Iris pigment epithelial cell (primary cell): ENCODE measurements around the gene BCL6.
"Not testable (repeated sequence)": the region's sequence is repeated elsewhere in the genome, so short reads cannot be mapped to it uniquely, and the experiment has no call there.

Experiments
- DNase-seq: peaks from one replicate; pipeline ENCODE4 v3.0.0-alpha.2; 2011; ENCODE audit warnings: low read depth

Gene BCL6

GRCh38 chr3:187713504-187713903 is 31.8 kb downstream of the BCL6 start:
- DNase-seq: peak; percentile 73

GRCh38 chr3:187709155-187709554 is 36.1 kb downstream of the BCL6 start:
- DNase-seq: no peak

GRCh38 chr3:187708696-187709095 is 36.6 kb downstream of the BCL6 start:
- no peak for DNase-seq

- DNase-seq: no peak
These were observed 38.3 kb downstream of the BCL6 start for GRCh38 chr3:187706971-187707370.

GRCh38 chr3:187705164-187705563 is 40.1 kb downstream of the BCL6 start:
- no peak for DNase-seq

GRCh38 chr3:187702507-187703033 is 42.7 kb downstream of the BCL6 start, which contains the start of gene RTP2:
RTP2 (minus strand) TSS chr3:187702557; CDS start chr3:187702128, 429 bp downstream.
- peak; percentile 28 for DNase-seq

GRCh38 chr3:187700249-187700648 is 45.0 kb downstream of the BCL6 start:
- no peak for DNase-seq

GRCh38 chr3:187698499-187699399 is 46.5 kb downstream of the BCL6 start:
- DNase-seq: no peak

GRCh38 chr3:187696021-187696420 is 49.2 kb downstream of the BCL6 start:
- no peak for DNase-seq

- DNase-seq: no peak
These were observed 49.8 kb downstream of the BCL6 start for GRCh38 chr3:187695449-187695848.

GRCh38 chr3:187694801-187695200 is 50.5 kb downstream of the BCL6 start:
- no peak for DNase-seq

- DNase-seq: no peak
These were observed 51.8 kb downstream of the BCL6 start for GRCh38 chr3:187693431-187693830.

GRCh38 chr3:187689984-187690383 is 55.3 kb downstream of the BCL6 start:
- peak; percentile 66 for DNase-seq

GRCh38 chr3:187686621-187687273 is 58.5 kb downstream of the BCL6 start:
- no peak for DNase-seq

GRCh38 chr3:187685948-187686347 is 59.3 kb downstream of the BCL6 start:
- DNase-seq: no peak

GRCh38 chr3:187684880-187685279 is 60.4 kb downstream of the BCL6 start:
- peak; percentile 77 for DNase-seq

GRCh38 chr3:187684444-187684843 is 60.8 kb downstream of the BCL6 start:
- DNase-seq: no peak

GRCh38 chr3:187681756-187682155 is 63.5 kb downstream of the BCL6 start:
- not testable (repeated sequence) for DNase-seq

- peak; percentile 79 for DNase-seq
These were observed 65.5 kb downstream of the BCL6 start for GRCh38 chr3:187679638-187680396.

GRCh38 chr3:187678726-187679268 is 66.5 kb downstream of the BCL6 start:
- DNase-seq: peak; percentile 75

GRCh38 chr3:187677604-187678003 is 67.7 kb downstream of the BCL6 start:
- DNase-seq: no peak

GRCh38 chr3:187673012-187673411 is 72.3 kb downstream of the BCL6 start:
- no peak for DNase-seq
